COLO829 (cell line): ENCODE data around the gene CSMD2.
"Not testable (repeated sequence)": the region's sequence is repeated elsewhere in the genome, so short reads cannot be mapped to it uniquely, and the experiment has no call there.

Experiments used
- DNase-seq: peaks from one replicate; pipeline ENCODE4 v3.0.0; 2012; ENCODE audit warnings: low spot score

The CSMD2 gene

DNA sequence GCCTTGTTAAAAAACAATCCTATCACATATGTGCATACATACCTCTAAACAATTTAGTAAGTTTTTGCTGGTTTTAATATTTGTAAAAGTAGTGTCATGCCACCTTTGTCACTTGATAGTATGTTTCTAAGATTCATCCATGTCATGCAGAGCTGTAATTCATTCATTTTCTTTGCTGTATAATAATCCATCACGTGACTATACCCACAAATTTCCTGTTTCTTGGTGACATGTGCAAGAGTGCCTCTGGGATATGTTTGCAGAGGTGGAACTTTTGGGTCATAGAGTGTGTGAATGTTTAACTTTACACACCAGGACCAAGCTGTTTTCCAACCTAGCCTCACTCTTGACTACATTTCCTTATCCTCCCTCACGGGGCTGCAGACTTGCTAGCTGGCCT lies 629.7 kb downstream of the CSMD2 start:
- DNase-seq, result no peak

DNA sequence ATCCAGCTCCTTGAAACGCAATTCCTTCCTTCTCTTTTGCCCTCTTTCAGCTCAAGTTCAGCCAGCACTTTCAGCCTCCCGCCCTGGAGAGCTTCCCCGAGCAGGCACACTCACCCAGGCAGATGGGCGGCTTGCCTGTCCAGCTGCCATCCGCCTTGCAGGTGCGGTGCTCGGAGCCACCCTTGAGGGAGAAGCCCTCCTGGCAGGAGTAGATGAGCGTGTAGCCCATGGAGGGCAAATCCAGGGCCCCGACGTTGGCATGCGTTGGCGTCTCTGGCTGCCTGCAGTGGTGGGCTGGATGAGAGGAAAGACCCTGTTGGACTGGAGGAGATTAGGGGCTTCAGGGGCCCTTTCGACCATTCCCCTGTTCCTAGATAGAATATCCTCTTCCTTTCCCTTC lies 632.1 kb downstream of the CSMD2 start:
- DNase-seq, result no peak

- no peak for DNase-seq
These were observed 632.8 kb downstream of the CSMD2 start for GRCh38 chr1:33532250-33532649.

GRCh38 chr1:33529957-33530356 lies 635.1 kb downstream of the CSMD2 start:
- DNase-seq, result no peak

- DNase-seq, result no peak
These were observed 637.1 kb downstream of the CSMD2 start for GRCh38 chr1:33527934-33528333.

DNA sequence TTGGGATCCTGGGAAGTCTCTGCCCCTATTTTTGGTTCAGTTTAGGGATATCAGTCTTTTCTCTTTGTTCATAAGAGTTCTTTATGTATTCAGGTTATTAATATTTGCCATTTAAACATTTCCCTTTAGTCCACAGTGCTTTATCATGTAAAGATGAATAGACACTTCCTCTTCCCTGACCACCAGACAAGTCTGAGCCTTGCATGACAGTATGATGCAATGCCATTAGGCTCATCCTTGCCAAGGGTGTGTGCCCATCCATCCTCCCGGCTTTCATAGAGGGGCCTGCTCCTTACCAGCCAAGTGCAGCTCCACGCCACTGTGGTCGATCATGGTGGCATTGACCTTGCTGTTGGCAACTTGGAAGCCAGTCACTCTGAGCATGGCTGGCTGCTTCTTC lies 640.4 kb downstream of the CSMD2 start:
- no peak for DNase-seq

GRCh38 chr1:33519240-33519884 lies 645.7 kb downstream of the CSMD2 start:
- no peak for DNase-seq

DNA sequence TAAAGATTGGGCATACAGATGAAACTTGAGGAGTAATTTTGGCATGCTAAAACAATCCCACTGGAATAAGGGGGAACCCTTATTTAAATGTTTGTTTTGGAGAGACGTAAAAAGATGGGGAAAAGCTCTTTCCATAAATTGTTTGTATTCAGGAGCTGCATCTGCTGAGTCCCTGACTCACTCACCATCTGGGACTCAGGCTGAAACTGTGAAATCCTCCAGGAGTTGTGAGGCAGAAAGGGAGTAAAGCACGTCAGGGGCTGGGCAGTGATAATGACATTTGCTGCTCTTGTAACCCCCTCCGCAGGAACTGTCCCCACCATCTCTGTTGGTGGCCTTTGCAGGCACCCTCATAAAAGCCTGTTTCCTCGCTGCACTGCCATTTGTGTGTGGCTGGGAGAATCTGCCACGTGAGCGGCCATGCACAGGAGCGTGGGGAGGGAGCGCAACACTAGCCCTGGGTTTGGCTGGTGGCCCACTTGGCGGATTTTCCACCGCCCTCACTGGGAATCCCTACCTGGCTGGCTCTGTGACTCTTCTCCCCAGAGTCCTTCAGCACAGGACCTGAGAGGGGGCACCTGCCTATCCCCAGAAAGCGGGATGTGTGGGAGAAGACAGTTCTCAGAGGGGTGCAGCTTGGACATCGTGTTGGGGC lies 647.3 kb downstream of the CSMD2 start:
- no peak for DNase-seq

DNA sequence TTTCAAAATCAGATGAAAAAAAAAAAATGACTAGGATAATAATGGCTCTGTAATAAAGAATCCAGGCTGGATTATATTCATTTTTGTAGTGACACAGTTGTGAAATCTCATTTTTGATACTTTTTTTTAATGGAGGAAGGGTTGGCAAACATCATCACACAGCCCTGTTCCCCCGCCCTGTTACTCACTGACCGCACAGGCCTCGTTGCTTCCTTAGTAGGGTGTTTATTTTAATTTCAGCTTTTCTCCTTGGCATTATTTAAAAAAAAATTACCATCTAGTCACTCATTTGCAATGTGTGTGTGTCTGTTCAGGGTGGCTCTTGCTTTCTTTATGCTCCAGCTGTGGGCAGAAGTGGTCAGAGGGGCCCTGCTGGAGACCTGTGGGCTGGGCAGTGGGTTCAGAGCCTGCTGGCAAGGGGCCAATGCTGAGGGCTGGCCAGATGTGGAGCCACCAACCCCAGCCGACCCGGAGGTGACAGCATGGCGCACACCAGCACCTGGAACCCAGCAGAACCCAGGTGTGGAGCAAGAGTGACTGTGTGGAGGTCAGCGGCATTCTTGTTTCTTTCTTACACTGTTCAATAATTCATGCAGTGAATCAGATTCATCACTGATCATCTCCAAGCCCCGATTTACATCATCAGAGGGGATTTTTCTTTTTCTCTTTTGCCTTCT lies 648.0 kb downstream of the CSMD2 start:
- DNase-seq, result no peak

GRCh38 chr1:33516428-33516827 lies 648.6 kb downstream of the CSMD2 start:
- no peak for DNase-seq

DNA sequence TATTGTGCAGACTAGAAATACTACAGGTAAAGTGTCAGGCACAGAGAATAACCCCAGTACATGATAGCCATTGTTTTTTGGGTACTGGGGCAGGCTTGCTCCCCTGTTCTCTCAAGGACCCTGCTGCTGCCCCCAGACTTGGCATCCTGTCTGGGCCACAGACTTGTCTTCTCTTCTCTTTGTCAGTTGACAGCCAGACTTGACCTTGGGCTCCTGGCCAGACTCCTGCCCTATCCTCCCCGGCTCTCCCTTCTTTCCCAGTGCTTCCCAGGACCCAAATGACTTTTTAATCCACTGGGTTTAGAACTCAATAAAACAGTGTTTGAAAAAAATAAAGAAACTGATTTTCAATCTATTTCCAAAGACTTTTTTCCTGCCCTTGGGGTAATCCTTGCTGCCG lies 649.4 kb downstream of the CSMD2 start:
- DNase-seq, result no peak

DNA sequence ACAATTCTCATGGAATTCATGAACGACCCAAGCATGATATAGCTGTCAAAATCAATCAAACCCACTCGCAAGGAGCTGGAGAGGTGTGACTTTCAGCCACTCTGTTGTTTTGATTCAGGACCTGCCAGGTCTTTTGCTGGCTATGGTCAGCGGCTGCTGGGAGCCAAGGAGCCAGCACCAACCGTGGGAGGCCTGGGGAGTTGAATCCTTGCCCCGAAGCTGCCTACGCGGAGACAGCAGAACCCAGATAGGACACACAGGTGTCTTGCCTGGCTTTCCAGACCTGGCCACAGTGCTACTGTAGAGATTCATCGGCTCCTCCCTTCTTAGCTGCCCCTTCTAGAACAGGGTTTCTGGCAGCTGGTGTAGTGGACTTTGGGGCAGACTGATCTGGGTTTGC lies 649.9 kb downstream of the CSMD2 start:
- no peak for DNase-seq

DNA sequence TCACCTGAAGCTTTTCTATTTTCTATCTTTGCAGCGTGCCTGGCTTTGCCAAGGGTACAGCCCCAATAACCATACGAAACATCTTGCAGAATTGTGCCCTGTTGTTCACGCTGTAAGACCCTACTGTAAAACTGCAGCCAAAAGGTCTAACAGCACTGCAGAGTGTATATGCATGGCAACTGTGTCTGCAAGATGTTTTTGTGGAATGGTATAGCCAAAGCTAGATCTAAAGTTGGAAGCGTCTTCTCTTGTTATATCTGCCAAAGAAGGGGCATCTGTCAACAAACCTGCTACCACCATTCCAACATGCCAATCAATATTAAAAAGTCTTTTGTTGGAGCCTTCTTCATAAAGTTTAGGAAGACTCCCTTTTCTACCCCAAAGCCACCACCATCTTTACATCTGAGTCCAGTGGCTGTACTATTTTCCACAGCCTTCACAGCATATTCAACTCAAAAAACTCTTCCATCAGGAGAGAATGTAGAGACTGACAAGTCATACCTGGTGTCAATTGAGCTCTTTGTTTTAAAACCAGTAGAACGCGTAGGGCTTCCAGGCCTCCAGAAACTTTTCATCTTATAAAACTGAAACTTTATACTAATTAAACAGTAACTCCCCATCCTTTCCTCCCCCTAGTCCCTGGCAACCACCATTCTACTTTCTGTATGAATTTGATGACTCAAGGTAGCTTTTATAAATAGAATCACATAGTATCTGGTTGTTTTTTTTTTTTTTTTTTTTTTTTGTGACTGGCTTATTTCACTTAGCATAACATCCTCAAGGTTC lies 652.6 kb downstream of the CSMD2 start:
- DNase-seq, result no peak

DNA sequence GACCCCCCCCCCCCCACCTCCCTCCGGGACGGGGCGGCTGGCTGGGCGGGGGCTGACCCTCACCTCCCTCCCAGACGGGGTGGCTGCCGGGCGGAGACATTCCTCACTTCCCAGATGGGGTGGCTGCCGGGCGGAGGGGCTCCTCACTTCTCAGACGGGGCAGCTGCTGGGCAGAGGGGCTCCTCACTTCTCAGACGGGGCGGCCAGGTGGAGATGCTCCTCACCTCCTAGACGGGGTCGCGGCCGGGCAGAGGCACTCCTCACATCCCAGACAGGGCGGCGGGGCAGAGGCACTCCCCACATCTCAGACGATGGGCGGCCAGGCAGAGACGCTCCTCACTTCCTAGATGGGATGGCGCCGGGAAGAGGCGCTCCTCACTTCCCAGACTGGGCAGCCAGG lies 655.8 kb downstream of the CSMD2 start:
- DNase-seq, result not testable (repeated sequence)

DNA sequence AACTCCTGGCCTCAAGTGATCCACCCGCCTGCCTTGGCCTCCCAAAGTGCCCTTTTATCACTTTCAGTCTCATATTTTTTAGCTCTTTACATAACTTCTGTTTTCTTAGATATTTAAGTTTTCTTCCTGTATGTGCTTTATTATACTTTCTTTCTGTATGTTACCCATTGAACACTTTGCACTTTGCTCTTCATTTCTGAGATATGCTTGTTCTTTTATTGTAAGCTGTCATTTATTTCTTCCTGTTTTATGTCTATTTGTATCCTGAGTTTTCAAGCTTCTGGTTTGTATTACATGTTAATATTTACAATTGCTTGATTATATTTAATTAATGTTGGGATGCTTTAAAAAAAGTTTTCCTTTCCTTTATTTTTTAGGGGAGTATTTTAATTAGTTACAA lies 656.9 kb downstream of the CSMD2 start:
- DNase-seq, result no peak

GRCh38 chr1:33507661-33508060 lies 657.4 kb downstream of the CSMD2 start:
- no peak for DNase-seq

- no peak for DNase-seq
These were observed 661.5 kb downstream of the CSMD2 start for GRCh38 chr1:33503506-33503905.

DNA sequence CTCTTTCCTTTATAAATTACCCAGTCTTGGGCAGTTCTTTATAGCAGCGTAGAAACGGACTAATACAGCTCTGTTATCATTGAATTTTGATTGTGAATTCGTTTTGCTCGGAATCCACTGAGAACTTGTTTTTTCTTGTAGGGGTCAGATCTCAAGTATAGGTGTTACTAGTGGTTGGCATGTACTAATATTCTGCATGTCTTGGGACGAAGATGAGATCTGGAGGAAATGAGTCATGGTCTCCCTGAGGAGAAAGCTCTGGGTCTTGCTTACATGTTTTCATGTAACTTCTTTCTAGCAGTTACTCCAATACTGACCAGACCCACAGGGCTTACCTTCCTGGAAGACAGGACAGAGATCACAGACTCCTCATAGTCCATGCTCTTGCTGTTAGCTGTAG lies 662.3 kb downstream of the CSMD2 start:
- no peak for DNase-seq

GRCh38 chr1:33501774-33502173 lies 663.3 kb downstream of the CSMD2 start:
- no peak for DNase-seq

GRCh38 chr1:33501309-33501708 lies 663.7 kb downstream of the CSMD2 start:
- no peak for DNase-seq

DNA sequence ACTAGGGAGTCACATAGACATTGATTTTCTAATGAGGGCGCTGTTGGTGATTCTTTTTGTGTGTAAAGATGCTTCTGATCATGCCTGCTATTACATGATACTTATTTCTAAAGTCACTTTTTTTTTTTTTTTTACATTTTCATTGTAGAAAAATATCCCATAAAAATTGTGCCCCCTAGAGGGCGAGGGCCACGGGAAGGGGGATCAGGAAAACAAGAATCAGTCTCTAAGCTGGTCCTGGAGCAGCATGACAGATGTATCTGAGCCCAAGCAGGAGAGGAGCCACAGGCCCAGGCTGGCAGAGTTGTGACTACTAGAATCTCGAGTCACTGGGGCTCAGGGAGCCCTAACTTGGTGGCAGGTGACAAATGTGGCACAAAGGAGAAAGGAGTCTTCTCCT lies 664.5 kb downstream of the CSMD2 start:
- no peak for DNase-seq

DNA sequence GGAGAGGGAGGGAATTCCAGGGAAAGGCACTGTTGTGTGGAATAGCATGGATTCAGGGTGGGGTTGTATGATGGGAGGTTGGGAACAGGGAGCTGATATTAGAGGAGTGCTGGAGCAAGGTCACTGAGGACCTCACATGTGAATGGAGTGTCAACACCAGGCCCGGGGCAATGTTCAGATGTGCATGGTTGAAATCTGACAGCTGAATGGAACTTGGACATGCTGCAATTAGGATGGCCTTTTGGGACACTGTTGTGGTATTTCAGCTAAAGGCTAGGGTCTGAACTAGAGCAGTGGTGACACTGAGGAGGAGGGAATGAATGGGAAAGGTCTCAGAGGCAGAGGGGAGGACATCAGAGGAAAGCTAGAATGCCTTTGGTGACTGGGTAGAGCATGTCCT lies 667.6 kb downstream of the CSMD2 start:
- no peak for DNase-seq

GRCh38 chr1:33494929-33495328 lies 670.1 kb downstream of the CSMD2 start:
- no peak for DNase-seq
